ENCODE data around the gene HS1BP3. TPM values are rescaled to one million over a fixed set of nuclear protein-coding genes. Genes with fewer than 3 reads are reported as not detected.

HS1BP3 gene
- total RNA-seq, 2 donors from 2014 or later, result 5.8 to 9.3 TPM

DNA sequence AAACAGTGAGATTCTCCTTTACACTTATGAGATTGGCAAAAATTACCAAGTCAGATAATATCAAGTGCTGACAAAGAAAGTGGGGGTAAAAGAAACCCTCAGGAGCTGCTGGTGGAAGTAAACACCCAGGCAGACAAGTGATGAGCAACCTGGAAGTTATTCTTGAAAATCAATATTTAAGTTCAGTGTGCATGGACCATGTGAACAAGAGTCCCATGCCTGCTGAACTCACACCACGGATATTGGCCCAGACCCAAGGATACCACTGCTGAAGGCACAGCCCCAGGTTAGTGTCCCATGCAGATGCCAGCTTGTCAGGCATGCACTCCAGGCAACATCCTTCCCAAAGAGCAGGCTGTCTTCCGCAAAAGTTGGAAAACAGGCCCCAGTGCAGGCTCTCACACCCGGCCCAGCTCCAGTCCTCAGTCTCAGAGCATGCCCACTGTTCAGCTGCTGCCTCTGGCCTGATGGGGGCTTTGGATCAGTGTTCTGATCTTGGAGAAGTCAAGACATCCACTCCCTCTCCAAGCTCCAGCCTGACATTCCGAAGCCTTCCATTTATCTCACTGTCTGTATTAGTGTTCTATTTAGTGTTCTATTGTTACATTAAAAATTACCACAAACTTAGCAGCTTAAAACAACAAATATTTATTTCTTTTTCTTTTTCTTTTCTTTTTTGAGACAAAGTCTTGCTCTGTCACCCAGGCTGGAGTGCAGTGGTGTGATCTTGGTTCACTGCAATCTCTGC lies 70.0 kb downstream of the HS1BP3 start:
- Mint-ChIP-seq H3K27ac (peak overlapping the region in 1 of 2 donors; percentile 69), H3K9me3 (peaks cover 8% of the 10 kb centered on the region), H3K27me3 (no peaks in the 10 kb centered on the region), H3K4me1 (ENCODE audit: low read depth in 2 of 2) (peaks cover 19 to 30% of the 10 kb centered on the region in 2 donors), H3K36me3 (peaks cover 10% of the 10 kb centered on the region), H3K4me3 (no peak overlapping the region)
- ATAC-seq (no peak), DNase-seq (ENCODE audit: low spot score) (no peak)

DNA sequence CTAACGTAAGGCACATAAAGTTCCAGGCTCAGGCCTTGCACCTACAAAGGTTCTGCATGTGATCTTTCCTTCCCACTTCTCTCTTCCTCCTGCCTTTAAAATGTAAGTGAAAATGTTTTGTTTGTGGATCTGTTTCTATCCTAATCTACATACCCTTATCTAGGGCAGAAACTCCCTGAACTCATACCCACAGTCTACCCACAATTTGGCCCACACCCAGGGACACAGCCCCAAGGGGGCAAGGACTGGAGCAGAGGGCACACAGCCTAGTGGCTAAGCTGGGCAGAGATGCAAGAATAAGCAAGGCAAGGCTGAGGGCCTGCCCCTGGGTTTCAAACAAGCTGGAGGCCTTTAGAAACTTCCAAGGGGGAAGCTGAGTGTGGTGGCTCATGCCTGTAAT lies 71.0 kb downstream of the HS1BP3 start:
- no peaks in the 10 kb centered on the region for H3K27me3 Mint-ChIP-seq
- H3K27ac Mint-ChIP-seq, result peak overlapping the region in 1 of 2 donors; percentile 69
- peaks cover 8% of the 10 kb centered on the region for H3K9me3 Mint-ChIP-seq
- peaks cover 16 to 27% of the 10 kb centered on the region in 2 donors for H3K4me1 Mint-ChIP-seq (ENCODE audit: low read depth in 2 of 2)
- peak overlapping the region; percentile 8 for H3K4me3 Mint-ChIP-seq
- peaks cover 10% of the 10 kb centered on the region for H3K36me3 Mint-ChIP-seq
- peak; percentile 26 for DNase-seq (ENCODE audit: low spot score)
- no peak for ATAC-seq

DNA sequence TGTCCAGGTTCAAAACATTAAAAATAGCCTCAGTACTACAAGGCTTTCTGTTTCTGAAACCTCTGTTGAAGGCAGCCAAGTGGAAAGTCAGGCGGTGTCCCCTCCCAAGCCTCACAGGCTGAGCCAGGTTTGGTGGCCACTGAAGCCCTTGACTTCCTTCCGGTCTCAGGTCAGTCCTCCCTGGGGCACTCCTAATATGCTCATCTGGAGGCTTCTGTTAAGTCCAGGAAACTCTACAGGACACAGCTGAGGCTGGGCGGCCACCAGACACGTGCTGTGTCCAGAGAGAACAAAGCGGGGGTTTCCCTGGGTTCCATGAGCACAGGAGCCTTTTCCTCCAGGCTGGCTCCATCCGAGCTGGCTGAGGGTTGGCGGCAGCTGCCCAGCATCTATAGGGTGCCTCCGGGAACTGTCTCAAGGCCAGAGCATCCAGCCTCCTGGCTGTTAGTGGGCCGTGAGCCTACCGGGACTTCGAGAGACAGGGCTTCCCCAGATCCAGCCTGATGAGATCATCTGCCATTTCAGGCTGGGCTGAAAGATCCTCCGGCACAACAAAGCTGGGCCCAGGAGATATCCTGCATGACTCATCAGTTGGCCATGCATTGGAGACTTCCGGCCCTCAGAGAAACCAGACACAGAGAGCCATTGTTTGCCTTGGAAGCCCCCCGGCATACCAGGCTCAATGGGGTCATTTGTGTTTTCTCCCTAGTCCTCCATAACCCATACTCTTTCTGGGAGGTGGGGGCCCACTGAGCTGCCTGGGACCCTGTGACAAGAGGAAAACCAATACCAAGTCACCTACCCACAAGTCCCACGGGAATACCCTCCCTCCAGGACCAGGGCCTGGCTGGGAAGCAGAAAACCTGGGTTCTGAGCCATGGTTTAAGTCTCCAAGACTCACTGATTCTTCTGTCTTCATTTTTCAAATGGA lies 71.7 kb downstream of the HS1BP3 start:
- H3K36me3 Mint-ChIP-seq, result peaks cover 10% of the 10 kb centered on the region
- peaks cover 8% of the 10 kb centered on the region for H3K9me3 Mint-ChIP-seq
- DNase-seq (ENCODE audit: low spot score) (no peak), ATAC-seq (no peak)
- H3K27ac Mint-ChIP-seq, result peak overlapping the region in 1 of 2 donors; percentile 69
- no peaks in the 10 kb centered on the region for H3K27me3 Mint-ChIP-seq
- H3K4me3 Mint-ChIP-seq, result no peak overlapping the region
- peaks cover 19 to 25% of the 10 kb centered on the region in 2 donors for H3K4me1 Mint-ChIP-seq (ENCODE audit: low read depth in 2 of 2)

DNA sequence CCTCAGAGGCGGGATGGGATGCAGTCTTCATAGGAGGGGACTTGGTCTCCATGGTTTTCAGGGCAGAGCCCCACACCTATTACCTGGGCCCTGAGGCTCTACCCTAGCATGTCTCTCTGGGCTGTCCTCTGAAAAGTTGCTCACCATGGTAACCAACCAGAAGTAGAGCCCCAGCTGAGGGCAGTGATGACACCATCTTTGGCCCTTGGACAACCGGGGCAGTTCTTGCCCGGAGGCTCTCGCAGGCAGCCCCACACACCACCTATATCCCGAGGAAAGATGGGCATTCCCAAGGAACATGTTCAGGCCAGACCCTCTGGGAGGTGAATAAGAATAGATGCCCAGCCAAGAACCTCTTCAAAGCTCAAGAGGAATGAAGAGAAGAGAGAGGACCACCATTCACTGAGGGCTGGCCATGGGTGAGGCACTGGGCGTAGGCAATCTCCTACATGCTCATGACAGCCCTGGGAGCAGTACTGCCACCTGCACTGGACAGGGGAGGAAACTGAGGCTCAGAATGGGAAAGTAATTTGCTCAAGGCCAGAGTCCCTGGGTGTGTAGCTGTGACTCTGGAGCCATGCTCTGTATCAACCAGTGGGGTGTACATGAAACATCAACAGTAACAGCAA lies 72.5 kb downstream of the HS1BP3 start:
- no peaks in the 10 kb centered on the region for H3K27me3 Mint-ChIP-seq
- H3K4me1 Mint-ChIP-seq (ENCODE audit: low read depth in 2 of 2), result peaks cover 24 to 25% of the 10 kb centered on the region in 2 donors
- H3K9me3 Mint-ChIP-seq, result peaks cover 8% of the 10 kb centered on the region
- peaks cover 10% of the 10 kb centered on the region for H3K36me3 Mint-ChIP-seq
- no peak overlapping the region for H3K4me3 Mint-ChIP-seq
- DNase-seq (ENCODE audit: low spot score) (no peak), ATAC-seq (no peak)
- no peak overlapping the region for H3K27ac Mint-ChIP-seq

DNA sequence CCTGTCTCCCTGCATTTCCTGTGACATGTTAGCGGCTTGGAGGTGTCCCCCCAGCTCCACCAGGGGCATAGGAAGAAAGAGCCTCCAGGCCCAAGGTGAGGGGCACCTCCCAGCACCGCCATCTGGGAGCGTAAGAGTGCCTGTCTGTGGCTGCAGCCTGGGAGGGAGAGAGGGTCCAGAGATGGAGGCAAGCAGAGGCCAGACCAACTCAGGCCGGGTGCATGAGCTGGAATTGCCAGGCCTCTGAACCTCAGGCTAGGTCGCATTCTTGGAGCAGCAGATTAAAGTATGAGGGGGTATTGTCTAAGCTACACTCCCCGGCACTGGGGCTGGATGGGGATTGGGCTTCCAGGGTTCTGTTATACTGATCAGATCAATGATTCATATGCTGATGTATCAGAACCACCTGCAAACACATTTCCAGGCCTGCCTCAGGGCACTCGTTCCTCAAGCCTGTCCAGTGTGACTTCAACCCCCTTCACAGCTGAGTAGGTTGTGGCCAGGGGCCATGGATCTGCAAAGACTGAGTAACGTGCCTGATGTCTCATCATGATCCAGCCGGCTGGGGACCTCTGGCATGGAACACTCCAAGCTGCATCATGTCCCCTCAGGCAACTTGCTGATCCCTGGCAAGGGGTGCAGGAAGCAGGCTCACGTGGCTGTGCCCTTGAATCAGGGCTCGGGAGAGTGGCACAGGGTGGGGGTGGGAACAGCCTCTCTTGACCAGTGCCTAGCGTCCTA lies 73.2 kb downstream of the HS1BP3 start:
- no peak overlapping the region for H3K4me3 Mint-ChIP-seq
- peaks cover 10% of the 10 kb centered on the region for H3K36me3 Mint-ChIP-seq
- H3K27ac Mint-ChIP-seq, result peak overlapping the region; percentile 99 to 100
- ATAC-seq (no peak), DNase-seq (ENCODE audit: low spot score) (no peak)
- H3K4me1 Mint-ChIP-seq (ENCODE audit: low read depth in 2 of 2), result peaks cover 24 to 25% of the 10 kb centered on the region in 2 donors
- peaks cover 8% of the 10 kb centered on the region for H3K9me3 Mint-ChIP-seq
- H3K27me3 Mint-ChIP-seq, result no peaks in the 10 kb centered on the region

DNA sequence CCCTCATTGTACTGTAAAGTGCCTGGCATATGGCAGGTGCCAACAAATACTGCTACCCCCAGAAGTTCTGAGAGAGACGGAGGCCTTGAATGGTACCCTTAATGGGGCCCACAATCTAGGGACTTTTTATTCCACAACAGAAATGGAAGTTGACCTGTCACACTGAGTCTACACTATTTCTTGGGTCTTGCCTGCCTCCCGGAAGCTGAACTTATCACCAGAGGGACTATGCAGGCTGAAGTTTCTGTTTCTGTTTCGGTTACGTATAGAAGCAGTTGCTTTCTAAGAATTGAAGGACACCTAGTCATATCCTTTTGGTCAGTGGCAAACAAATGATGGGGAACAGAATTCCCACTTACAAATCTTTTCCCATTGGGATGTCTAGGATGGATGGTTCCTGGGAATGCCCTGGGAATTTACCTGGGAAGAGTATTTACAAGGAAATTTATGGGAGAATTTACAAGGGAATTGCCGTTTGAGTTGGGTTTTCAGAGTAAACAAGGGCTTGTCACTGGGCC lies 74.2 kb downstream of the HS1BP3 start:
- no peaks in the 10 kb centered on the region for H3K27me3 Mint-ChIP-seq
- peaks cover 8% of the 10 kb centered on the region for H3K9me3 Mint-ChIP-seq
- ATAC-seq (peak; percentile 92 to 93), DNase-seq (ENCODE audit: low spot score) (peak; percentile 71)
- H3K36me3 Mint-ChIP-seq, result peaks cover 10% of the 10 kb centered on the region
- H3K4me3 Mint-ChIP-seq, result peak overlapping the region; percentile 87
- peak overlapping the region; percentile 99 to 100 for H3K27ac Mint-ChIP-seq
- peaks cover 32 to 33% of the 10 kb centered on the region in 2 donors for H3K4me1 Mint-ChIP-seq (ENCODE audit: low read depth in 2 of 2)

DNA sequence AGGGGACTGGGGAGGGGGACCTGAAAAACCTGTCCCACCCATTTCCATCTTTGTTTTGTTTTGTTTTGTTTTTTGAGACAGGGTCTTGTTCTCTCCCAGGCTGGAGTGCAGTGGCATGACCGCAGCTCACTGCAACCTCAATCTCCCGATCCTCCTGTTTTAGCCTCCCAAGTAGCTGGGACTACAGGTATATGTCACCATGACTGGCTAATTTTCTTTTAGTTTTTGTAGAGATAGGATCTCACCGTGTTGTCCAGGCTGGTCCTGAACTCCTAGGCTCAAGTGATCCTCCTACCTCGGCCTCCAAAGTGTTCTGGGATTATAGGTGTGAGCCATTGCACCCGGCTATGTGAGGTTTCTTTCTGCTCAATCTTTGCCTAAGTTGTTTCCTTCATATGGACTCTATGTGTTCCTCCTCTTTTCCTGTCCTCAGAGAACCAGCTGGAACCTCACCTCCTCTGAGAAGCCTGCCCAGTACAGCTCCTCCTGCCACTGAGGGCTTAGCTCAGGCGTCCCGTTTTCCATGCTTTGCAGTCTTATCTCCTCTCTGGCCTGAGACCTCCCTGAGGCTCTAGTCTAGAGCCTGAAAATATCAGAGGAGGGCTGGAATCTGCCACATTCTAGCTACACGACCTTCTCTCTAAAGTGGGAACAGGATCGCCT lies 74.8 kb downstream of the HS1BP3 start:
- peak overlapping the region; percentile 99 to 100 for H3K27ac Mint-ChIP-seq
- DNase-seq (ENCODE audit: low spot score), result no peak
- peak overlapping the region; percentile 87 for H3K4me3 Mint-ChIP-seq
- H3K4me1 Mint-ChIP-seq (ENCODE audit: low read depth in 2 of 2), result peaks cover 32 to 33% of the 10 kb centered on the region in 2 donors
- peaks cover 10% of the 10 kb centered on the region for H3K36me3 Mint-ChIP-seq
- peaks cover 8% of the 10 kb centered on the region for H3K9me3 Mint-ChIP-seq
- ATAC-seq, result peak in 1 of 2 donors; percentile 1
- H3K27me3 Mint-ChIP-seq, result no peaks in the 10 kb centered on the region

DNA sequence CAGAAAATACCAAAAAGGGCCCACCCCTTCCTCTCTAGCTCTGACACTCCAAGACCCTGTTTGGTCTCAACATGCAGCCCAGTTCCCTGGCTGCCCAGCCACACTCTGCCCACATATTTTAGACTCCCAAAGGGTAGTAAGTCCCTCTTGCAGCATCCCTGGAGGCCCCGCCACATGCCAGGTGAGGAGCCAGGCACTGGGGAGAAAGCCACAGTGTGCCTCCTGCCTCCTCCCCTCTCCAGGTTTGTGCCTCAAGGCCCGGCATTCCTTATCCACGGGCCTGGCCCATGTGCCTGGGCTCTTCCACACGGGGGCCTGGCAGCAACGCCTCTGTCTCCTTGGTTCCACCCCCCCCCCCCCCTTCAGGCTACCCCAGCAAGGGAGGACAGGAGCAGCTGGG lies 75.5 kb downstream of the HS1BP3 start:
- Mint-ChIP-seq H3K9me3 (peaks cover 8% of the 10 kb centered on the region), H3K36me3 (peaks cover 10% of the 10 kb centered on the region), H3K27me3 (no peaks in the 10 kb centered on the region), H3K4me1 (ENCODE audit: low read depth in 2 of 2) (peaks cover 32% of the 10 kb centered on the region in 2 donors), H3K27ac (peak overlapping the region; percentile 99 to 100), H3K4me3 (no peak overlapping the region)
- DNase-seq (ENCODE audit: low spot score) (no peak), ATAC-seq (no peak)

DNA sequence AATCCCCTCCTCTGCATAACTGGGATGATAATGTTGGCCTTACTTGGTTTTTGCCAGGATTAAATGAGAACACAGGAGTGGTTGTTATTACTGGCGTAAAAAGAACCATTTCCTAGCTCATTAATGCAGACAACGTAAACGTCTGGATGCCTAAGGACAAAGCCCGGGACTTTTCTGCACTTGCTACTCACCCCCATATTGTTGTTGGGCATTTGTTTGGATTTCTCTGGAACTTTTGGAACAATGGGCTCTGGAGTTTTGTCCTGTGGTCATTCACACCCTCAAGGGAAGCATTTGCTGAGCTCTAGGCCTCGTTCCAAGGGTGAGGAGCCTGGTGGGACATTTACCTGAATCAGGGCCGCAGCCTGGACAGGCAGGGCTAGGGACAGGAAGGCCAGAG lies 76.0 kb downstream of the HS1BP3 start:
- H3K27me3 Mint-ChIP-seq, result no peaks in the 10 kb centered on the region
- peaks cover 10% of the 10 kb centered on the region for H3K36me3 Mint-ChIP-seq
- ATAC-seq (no peak), DNase-seq (ENCODE audit: low spot score) (no peak)
- no peak overlapping the region for H3K4me3 Mint-ChIP-seq
- H3K4me1 Mint-ChIP-seq (ENCODE audit: low read depth in 2 of 2), result peaks cover 27 to 32% of the 10 kb centered on the region in 2 donors
- H3K9me3 Mint-ChIP-seq, result peaks cover 8% of the 10 kb centered on the region
- peak overlapping the region in 1 of 2 donors; percentile 99 for H3K27ac Mint-ChIP-seq

DNA sequence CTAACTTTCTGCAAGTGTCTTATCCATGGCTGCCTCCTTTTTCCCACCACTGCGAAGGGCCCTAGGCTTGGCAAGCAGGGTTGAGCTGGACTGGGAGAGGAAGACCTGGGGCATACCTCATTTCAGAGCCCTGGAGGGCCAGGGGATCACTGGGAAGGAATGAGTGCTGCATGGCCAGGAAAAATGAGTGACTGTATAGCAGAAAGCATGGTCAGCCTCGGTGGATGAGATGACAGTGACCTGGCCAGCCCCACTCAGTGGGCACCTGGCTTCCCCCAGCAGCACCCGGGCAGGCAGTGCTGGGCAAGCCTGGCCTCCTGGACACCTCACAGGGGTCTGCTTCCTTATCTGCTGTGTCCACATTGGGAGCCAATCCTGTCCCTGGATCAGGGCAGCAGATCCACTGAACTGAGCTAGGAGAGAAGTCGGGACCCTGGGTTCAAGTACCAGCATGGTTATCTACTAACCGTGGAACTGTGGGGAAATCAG lies 76.4 kb downstream of the HS1BP3 start:
- H3K4me3 Mint-ChIP-seq, result no peak overlapping the region
- DNase-seq (ENCODE audit: low spot score) (no peak), ATAC-seq (no peak)
- H3K27ac Mint-ChIP-seq, result peak overlapping the region in 1 of 2 donors; percentile 54
- peaks cover 23 to 32% of the 10 kb centered on the region in 2 donors for H3K4me1 Mint-ChIP-seq (ENCODE audit: low read depth in 2 of 2)
- H3K36me3 Mint-ChIP-seq, result peaks cover 10% of the 10 kb centered on the region
- H3K9me3 Mint-ChIP-seq, result peaks cover 8% of the 10 kb centered on the region
- H3K27me3 Mint-ChIP-seq, result no peaks in the 10 kb centered on the region

DNA sequence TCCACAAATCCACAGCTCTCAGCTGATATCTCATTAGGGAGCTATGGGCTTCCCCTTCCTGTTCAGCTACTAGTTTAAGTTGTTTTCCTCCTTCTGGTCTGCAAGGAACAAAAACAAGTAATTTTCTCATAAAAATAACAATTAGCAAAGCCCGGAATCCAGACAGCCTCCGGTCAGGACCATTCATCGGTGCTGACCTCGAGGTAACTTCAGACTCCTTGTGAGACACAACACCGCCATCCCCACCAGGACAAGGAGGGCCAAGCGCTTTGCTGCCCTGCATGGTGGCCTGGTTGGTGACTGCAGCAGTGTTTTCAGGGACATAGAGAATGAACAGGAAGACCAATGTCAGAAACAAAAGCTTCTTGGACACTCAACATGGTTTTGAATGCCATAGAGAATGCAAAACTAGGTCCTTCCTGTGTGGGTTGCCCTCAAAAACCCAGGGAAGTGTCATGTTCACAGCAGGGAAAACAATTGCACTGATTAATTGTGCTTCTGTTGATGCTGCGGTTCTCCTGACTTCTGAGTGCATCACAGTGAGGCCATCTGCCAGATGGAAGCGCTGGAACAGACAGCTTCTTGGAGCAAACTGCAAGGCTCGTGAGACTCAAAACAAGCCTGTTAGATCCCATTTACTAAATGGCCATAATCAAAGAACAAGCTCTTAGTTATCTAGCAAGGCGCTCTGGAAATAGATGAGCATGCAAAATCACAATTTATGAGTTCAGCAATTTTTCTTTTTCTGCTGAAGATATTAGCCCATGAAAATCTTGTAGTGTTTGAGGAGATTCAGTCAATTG lies 77.1 kb downstream of the HS1BP3 start:
- peak overlapping the region in 1 of 2 donors; percentile 54 for H3K27ac Mint-ChIP-seq
- no peak for ATAC-seq

DNA sequence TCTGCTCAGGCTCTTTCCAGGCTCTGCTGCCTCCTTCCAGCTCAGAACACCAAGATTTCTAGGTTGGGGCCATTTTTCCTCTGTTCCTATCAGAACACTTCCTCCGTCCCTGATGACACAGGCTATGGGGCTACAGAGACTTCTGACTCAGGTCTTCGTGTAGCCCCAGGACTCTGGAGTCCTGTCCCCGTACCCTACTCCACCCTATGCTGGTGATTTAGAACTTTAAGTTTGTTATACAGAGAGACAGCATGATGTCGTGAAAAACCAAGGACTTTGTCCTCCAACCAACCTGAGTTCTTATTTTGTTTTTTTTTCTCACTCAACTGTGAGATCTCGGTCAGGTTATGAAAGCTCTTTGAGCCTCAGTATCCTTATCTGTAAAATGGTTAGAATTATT lies 78.7 kb downstream of the HS1BP3 start:
- Mint-ChIP-seq H3K4me1 (ENCODE audit: low read depth in 2 of 2) (peaks cover 23 to 29% of the 10 kb centered on the region in 2 donors), H3K4me3 (no peak overlapping the region), H3K27me3 (no peaks in the 10 kb centered on the region), H3K36me3 (peaks cover 10% of the 10 kb centered on the region), H3K9me3 (peaks cover 8% of the 10 kb centered on the region), H3K27ac (peak overlapping the region; percentile 65 to 86)
- ATAC-seq, result no peak
- DNase-seq (ENCODE audit: low spot score), result no peak

More for the DNA sequence above, 77.1 kb downstream of the HS1BP3 start:
- Mint-ChIP-seq H3K4me1 (ENCODE audit: low read depth in 2 of 2) (peaks cover 23 to 32% of the 10 kb centered on the region in 2 donors), H3K36me3 (peaks cover 10% of the 10 kb centered on the region), H3K9me3 (peaks cover 8% of the 10 kb centered on the region), H3K4me3 (no peak overlapping the region), H3K27me3 (no peaks in the 10 kb centered on the region)
- DNase-seq (ENCODE audit: low spot score), result no peak
